ENCODE results near the gene C4BPB.

GRCh38 chr1:207056673-207057072 is 32.0 kb upstream of the C4BPB start:
- TF ChIP-seq CTCF (conservative IDR thresholded peaks at IDR 0.05; ENCODE audit: low read depth, low read length) (no peak), MXI1 (IDR thresholded peaks at IDR 0.05; ENCODE audit: borderline replicate concordance, low read depth, low read length) (no peak), FOS (IDR thresholded peaks at IDR 0.05; ENCODE audit: low read depth, low read length) (no peak), POLR2A (IDR thresholded peaks at IDR 0.05; ENCODE audit: low read depth, low read length) (no peak), BHLHE40 (IDR thresholded peaks at IDR 0.05; ENCODE audit: low read depth, low read length) (no peak), SMC3 (IDR thresholded peaks at IDR 0.05; ENCODE audit: low read depth, low read length) (no peak), USF2 (IDR thresholded peaks at IDR 0.05; ENCODE audit: low read depth, low read length) (no peak), MAZ (IDR thresholded peaks at IDR 0.05; ENCODE audit: borderline replicate concordance, low read depth, low read length) (no peak), RFX5 (IDR thresholded peaks at IDR 0.05; ENCODE audit: low read depth, low read length) (no peak), RAD21 (IDR thresholded peaks at IDR 0.05; ENCODE audit: low read length) (no peak), CEBPB (IDR thresholded peaks at IDR 0.05; ENCODE audit: low read depth, low read length) (no peak), ELK1 (IDR thresholded peaks at IDR 0.05; ENCODE audit: borderline replicate concordance, low read depth, low read length) (no peak), RCOR1 (IDR thresholded peaks at IDR 0.05; ENCODE audit: insufficient replicate concordance, low read length) (no peak)
